HepG2 (cell line): ENCODE data around the gene ASAP2. TPM values are rescaled to one million over a fixed set of nuclear protein-coding genes. Genes with fewer than 3 reads are reported as not detected.

Experiments used
- ATAC-seq: fragments of 200-7000 bp; cut with Tn5 transposase; 3 replicates; pipeline ENCODE4 v1.9.1; 2020; ENCODE audit warnings: mild to moderate bottlenecking, moderate library complexity
- BruUV-seq: library from RNA; stranded (reverse); fragments of 400-500 nt; replicated peaks from 2 replicates; lab custom pipeline; 2021; lab: Mats Ljungman, UMichigan
- CTCF ChIA-PET: fragments of 300-600 bp; formaldehyde crosslinking; extraction: SDS; loops from one replicate; lab custom pipeline; 2021; ENCODE audit warnings: low total read pairs, inconsistent platforms, low intra/inter-chr PET ratio; lab: Yijun Ruan, JAX
- POLR2A ChIA-PET: fragments of 350-600 bp; sonication (Branson Sonifier 250); formaldehyde crosslinking; loops from one replicate; lab custom pipeline; 2020; ENCODE audit warnings: antibody characterized with exemption, inconsistent platforms; lab: Yijun Ruan, JAX
- DNase-seq: peaks from one replicate; pipeline ENCODE4 v3.0.0-alpha.2; 2015; ENCODE audit warnings: low spot score
- FAIRE-seq: peaks from 3 replicates; lab custom pipeline; 2011; peaks lifted over from hg19 to GRCh38; lab: Jason Lieb, UNC
- H2AFZ ChIP-seq: one replicate; pipeline ENCODE4 v1.6.1; 2011; ENCODE audit warnings: low read length, inconsistent platforms
- H3K27ac ChIP-seq: fragments of 300-600 bp; 3 replicates; pipeline ENCODE4 v1.8.0; 2011; ENCODE audit warnings: mixed run types, mild to moderate bottlenecking, mixed read lengths, low read length, inconsistent platforms; ENCODE audit not compliant: insufficient read depth; ENCODE audit errors: extremely low read length
- H3K27me3 ChIP-seq, 2 experiments: fragments of 200-600 bp in 1 of 2; 2 replicates in 1 of 2; 3 replicates in 1 of 2; pipeline versions ENCODE4 v1.6.0 to v1.8.0; 2011; ENCODE audit warnings: low read length in 2 of 2, mild to moderate bottlenecking in 2 of 2, moderate library complexity in 2 of 2, inconsistent platforms in 1 of 2; ENCODE audit not compliant: insufficient read depth in 2 of 2, control insufficient read depth in 1 of 2
- H3K36me3 ChIP-seq, 2 experiments: fragments of 200-600 bp in 1 of 2; replicated peaks in 1 of 2; 2 replicates in 1 of 2; 3 replicates in 1 of 2; pipeline versions ENCODE4 v1.5.1 to v1.8.0; 2011; ENCODE audit warnings: low read length in 2 of 2, inconsistent platforms in 1 of 2; ENCODE audit not compliant: insufficient read depth in 2 of 2, control insufficient read depth in 1 of 2
- H3K4me1 ChIP-seq: 2 replicates; pipeline ENCODE4 v1.5.1; 2012; ENCODE audit warnings: low read length, inconsistent platforms; ENCODE audit not compliant: insufficient read depth
- H3K4me2 ChIP-seq: 2 replicates; pipeline ENCODE4 v1.6.0; 2011; ENCODE audit warnings: low read depth, low read length, inconsistent platforms
- H3K4me3 ChIP-seq, 3 experiments: fragments of 200-600 bp in 1 of 3; sonication (generic), shearing (Covaris generic) in 1 of 3; replicated peaks in 1 of 3; 2 replicates each; pipeline ENCODE4 v1.5.1; 2011 to 2016; ENCODE audit warnings: low read length in 3 of 3, inconsistent platforms in 2 of 3, low read depth in 2 of 3, mild to moderate bottlenecking in 2 of 3, control low read depth in 1 of 3, mixed read lengths in 1 of 3; ENCODE audit not compliant: insufficient read depth in 1 of 3
- H3K79me2 ChIP-seq: one replicate; pipeline ENCODE4 v1.6.1; 2011; ENCODE audit warnings: low read length, inconsistent platforms; ENCODE audit not compliant: insufficient read depth
- H3K9ac ChIP-seq: 2 replicates; pipeline ENCODE4 v1.6.0; 2011; ENCODE audit warnings: mild to moderate bottlenecking, low read depth, low read length, inconsistent platforms; ENCODE audit not compliant: insufficient read depth
- H3K9me3 ChIP-seq: 2 replicates; pipeline ENCODE4 v1.5.1; 2012; ENCODE audit warnings: mild to moderate bottlenecking, low read length
- H4K20me1 ChIP-seq: 2 replicates; pipeline ENCODE4 v1.6.0; 2011; ENCODE audit warnings: inconsistent platforms, mild to moderate bottlenecking, low read length, moderate library complexity; ENCODE audit not compliant: insufficient read depth
- ATM ChIP-seq: fragments of 450-650 bp; IDR thresholded peaks from 2 replicates; pipeline ENCODE4 v1.7.1; 2017; ENCODE audit warnings: mild to moderate bottlenecking, borderline replicate concordance
- HMGA1 ChIP-seq: sonication (generic); formaldehyde crosslinking; conservative IDR thresholded peaks from 2 replicates; pipeline ENCODE4 v1.4.0; 2020; ENCODE audit warnings: missing genetic modification reagents
- RBM22 ChIP-seq: fragments of 200-400 bp; formaldehyde crosslinking; optimal IDR thresholded peaks from 2 replicates; pipeline ENCODE3; 2017; ENCODE audit warnings: mild to moderate bottlenecking, low read length, moderate library complexity
- ZNF33B ChIP-seq: sonication (generic); formaldehyde crosslinking; IDR thresholded peaks from 2 replicates; pipeline ENCODE4 v1.5.1; 2020; ENCODE audit warnings: mild to moderate bottlenecking, missing genetic modification reagents
- ZNF550 ChIP-seq: sonication (generic); formaldehyde crosslinking; IDR thresholded peaks from 2 replicates; pipeline ENCODE4 v1.4.0; 2020; ENCODE audit warnings: mild to moderate bottlenecking, missing genetic modification reagents, borderline replicate concordance
- ZNF619 ChIP-seq: sonication (generic); formaldehyde crosslinking; IDR thresholded peaks from 2 replicates; pipeline ENCODE4 v1.4.0; 2020; ENCODE audit warnings: mild to moderate bottlenecking, missing genetic modification reagents
- ZNF784 ChIP-seq: sonication (generic); formaldehyde crosslinking; IDR thresholded peaks from 2 replicates; pipeline ENCODE4 v1.5.1; 2020; ENCODE audit warnings: missing genetic modification reagents, mild to moderate bottlenecking, borderline replicate concordance
- WGBS: methylation state at CpG from one replicate; pipeline ENCODE4 v1.1.6; 2017; ENCODE audit warnings: low lambda C conversion rate; 5-methylcytosine and 5-hydroxymethylcytosine counted together
- in situ Hi-C: cut with HindIII; loops from 2 replicates; pipeline ENCODE4 v1.10.0; 2017; ENCODE audit warnings: low pct_unique_long_range_greater_than_20kb; ENCODE audit not compliant: extremely low pct_ligation_motif_present
- intact Hi-C: fragments of 100-400 bp; cut with micrococcal nuclease; formaldehyde crosslinking; loops from one replicate; pipeline ENCODE4 v1.10.0; 2022; ENCODE audit not compliant: unreplicated experiment
- polyA plus RNA-seq, 8 experiments: library from polyadenylated mRNA; depleted of rRNA in 3 of 8; stranded (reverse) in 7 of 8; unstranded in 1 of 8; fragments of >200 nt; fragmentation: Illumina TruSeq in 4 of 8; extraction: Trizol in 4 of 8; gene quantifications; 2 replicates each; pipeline versions ENCODE4 v1.2.1 to v1.2.3, GENCODE V29; 2011 to 2016; ENCODE audit warnings: low read depth in 4 of 8, missing spikeins in 1 of 8, mixed read lengths in 1 of 8; ENCODE audit not compliant: insufficient read depth in 1 of 8
- total RNA-seq, 5 experiments: library from RNA; depleted of rRNA; stranded (reverse); fragments of >200 nt; fragmentation: Illumina TruSeq; extraction: Trizol; gene quantifications; 2 replicates each; pipeline ENCODE4 v1.2.3, GENCODE V29; 2016; ENCODE audit warnings: low read depth in 1 of 5
- TF ChIP-seq, protein P1 (sequence below): sonication (generic); formaldehyde crosslinking; IDR thresholded peaks from 2 replicates; pipeline ENCODE4 v1.9.0; 2022; ENCODE audit warnings: low read depth, missing genetic modification reagents
- TF ChIP-seq, protein P2 (sequence below): sonication (generic); formaldehyde crosslinking; IDR thresholded peaks from 2 replicates; pipeline ENCODE4 v1.4.0; 2020; ENCODE audit warnings: missing genetic modification reagents

Gene ASAP2
- total and polyA plus RNA-seq, 2 of the 13 experiments (the other 11 are each of a cell fraction or from before 2014, with no cell fraction given) = 7.3 to 22.3 TPM

- CTCF ChIA-PET = no interaction called here
- no peak for TF ChIP-seq ATM
- TF ChIP-seq RBM22 = peak; percentile 21
- no peak for TF ChIP-seq ZNF784
- H3K9me3 ChIP-seq = no peaks in the 10 kb centered on the region
- no peak overlapping the region for H2AFZ ChIP-seq
- peaks cover 6 to 24% of the 10 kb centered on the region in 2 experiments for H3K36me3 ChIP-seq
- no peak overlapping the region for H3K9ac ChIP-seq
- intact Hi-C loops = no loop called here
- DNase-seq (no peak), ATAC-seq (no peak; the same call in 2 of the 3 replicates), FAIRE-seq (no peak)
- peaks cover 11% of the 10 kb centered on the region; the same call in 1 of the 2 replicates for H3K4me1 ChIP-seq
- H3K27me3 ChIP-seq = no peaks in the 10 kb centered on the region
- in situ Hi-C loops = no loop called here
- no TSS peak for BruUV-seq
- H4K20me1 ChIP-seq = no peaks in the 10 kb centered on the region
- no peak overlapping the region for H3K27ac ChIP-seq
- POLR2A ChIA-PET = interaction anchor here (0.5 kb wide), 1 partner anchor 240 kb away, joined by 4 read pairs; no protein-coding TSS in a partner anchor
- H3K4me3 ChIP-seq = no peak overlapping the region
- H3K4me2 ChIP-seq = no peak overlapping the region
- H3K79me2 ChIP-seq = no peaks in the 10 kb centered on the region
- 87% methylated on average over 13 of the region's 13 CpGs for WGBS
Observed at GRCh38 chr2:9406529-9407362, 200.1 kb downstream of the ASAP2 start.

DNA sequence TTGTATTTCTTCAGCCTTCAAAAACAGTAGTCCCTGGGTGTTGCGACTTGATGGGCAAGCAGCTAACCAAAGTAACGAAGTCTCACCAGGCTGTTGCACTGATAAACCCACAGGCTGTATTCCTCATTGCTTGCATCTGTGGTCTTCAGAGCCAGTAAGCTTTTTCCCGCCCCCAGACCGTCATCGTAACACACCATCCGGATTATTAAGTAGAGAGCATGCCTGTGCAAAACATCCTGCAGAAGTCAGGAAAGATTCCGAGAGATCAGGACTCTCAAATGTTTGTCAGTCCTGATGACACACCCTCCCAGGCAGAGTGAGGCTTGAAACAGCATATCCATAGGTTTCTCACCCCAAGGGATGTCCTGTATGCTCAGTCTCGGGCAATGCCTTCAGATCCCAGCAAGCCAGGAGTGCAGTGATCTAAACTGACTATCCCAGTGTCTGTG, 200.8 kb downstream of the ASAP2 start:
- Histone ChIP-seq H4K20me1 (no peaks in the 10 kb centered on the region), H3K4me3 (no peak overlapping the region), H3K27ac (no peak overlapping the region), H2AFZ (no peak overlapping the region), H3K9ac (no peak overlapping the region), H3K27me3 (no peaks in the 10 kb centered on the region), H3K36me3 (peaks cover 8 to 30% of the 10 kb centered on the region in 2 experiments), H3K79me2 (no peaks in the 10 kb centered on the region), H3K4me2 (no peak overlapping the region), H3K4me1 (peaks cover 11% of the 10 kb centered on the region; the same call in 1 of the 2 replicates), H3K9me3 (no peaks in the 10 kb centered on the region)
- intact Hi-C loops (no loop called here), in situ Hi-C loops (no loop called here)
- ChIA-PET POLR2A (no interaction called here), CTCF (no interaction called here)
- FAIRE-seq = no peak
- 98% methylated on average over 8 of the region's 8 CpGs for WGBS
- peak; percentile 20; the same call in 1 of the 3 replicates for ATAC-seq
- no peak for DNase-seq
- no TSS peak for BruUV-seq
- no peak for TF ChIP-seq HMGA1 (CRISPR knock-in tag)
- no peak for TF ChIP-seq ZNF550
- TF ChIP-seq ZNF33B (CRISPR knock-in tag) = no peak
- TF ChIP-seq, protein P1, sequence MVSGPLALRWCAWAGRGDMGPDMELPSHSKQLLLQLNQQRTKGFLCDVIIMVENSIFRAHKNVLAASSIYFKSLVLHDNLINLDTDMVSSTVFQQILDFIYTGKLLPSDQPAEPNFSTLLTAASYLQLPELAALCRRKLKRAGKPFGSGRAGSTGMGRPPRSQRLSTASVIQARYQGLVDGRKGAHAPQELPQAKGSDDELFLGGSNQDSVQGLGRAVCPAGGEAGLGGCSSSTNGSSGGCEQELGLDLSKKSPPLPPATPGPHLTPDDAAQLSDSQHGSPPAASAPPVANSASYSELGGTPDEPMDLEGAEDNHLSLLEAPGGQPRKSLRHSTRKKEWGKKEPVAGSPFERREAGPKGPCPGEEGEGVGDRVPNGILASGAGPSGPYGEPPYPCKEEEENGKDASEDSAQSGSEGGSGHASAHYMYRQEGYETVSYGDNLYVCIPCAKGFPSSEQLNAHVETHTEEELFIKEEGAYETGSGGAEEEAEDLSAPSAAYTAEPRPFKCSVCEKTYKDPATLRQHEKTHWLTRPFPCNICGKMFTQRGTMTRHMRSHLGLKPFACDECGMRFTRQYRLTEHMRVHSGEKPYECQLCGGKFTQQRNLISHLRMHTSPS (CRISPR knock-in tag) = no peak
- TF ChIP-seq, protein P2, sequence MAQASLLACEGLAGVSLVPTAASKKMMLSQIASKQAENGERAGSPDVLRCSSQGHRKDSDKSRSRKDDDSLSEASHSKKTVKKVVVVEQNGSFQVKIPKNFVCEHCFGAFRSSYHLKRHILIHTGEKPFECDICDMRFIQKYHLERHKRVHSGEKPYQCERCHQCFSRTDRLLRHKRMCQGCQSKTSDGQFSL (CRISPR knock-in tag) = no peak
- TF ChIP-seq RBM22 = peak; percentile 71
- no peak for TF ChIP-seq ZNF619
